Ovary (tissue), 3 donors: ENCODE data around the gene ATAD3B.
"Not testable (repeated sequence)": the region's sequence is repeated elsewhere in the genome, so short reads cannot be mapped to it uniquely, and the experiment has no call there.

Experiments used
- EP300 ChIP-seq: sonication (generic); formaldehyde crosslinking; IDR thresholded peaks from one replicate; pipeline ENCODE4 v1.6.1; 2017; ENCODE audit warnings: antibody characterized with exemption
- POLR2A ChIP-seq: fragments of 450-650 bp; IDR thresholded peaks from one replicate; pipeline ENCODE4 v1.6.1; 2017; ENCODE audit warnings: antibody characterized with exemption, mild to moderate bottlenecking, moderate library complexity
- TF ChIP-seq, protein P1 (sequence below), 3 donors: fragments of 450-650 bp in 2 of 3; fragments of 200-600 bp in 1 of 3; IDR thresholded peaks; one replicate each; pipeline versions ENCODE4 v1.5.1 to v1.8.0; 2016 to 2022; ENCODE audit warnings: antibody characterized with exemption in 3 of 3, mild to moderate bottlenecking in 1 of 3
- donor health status: DM: no; HTN: no; CAD: no.

DNA sequence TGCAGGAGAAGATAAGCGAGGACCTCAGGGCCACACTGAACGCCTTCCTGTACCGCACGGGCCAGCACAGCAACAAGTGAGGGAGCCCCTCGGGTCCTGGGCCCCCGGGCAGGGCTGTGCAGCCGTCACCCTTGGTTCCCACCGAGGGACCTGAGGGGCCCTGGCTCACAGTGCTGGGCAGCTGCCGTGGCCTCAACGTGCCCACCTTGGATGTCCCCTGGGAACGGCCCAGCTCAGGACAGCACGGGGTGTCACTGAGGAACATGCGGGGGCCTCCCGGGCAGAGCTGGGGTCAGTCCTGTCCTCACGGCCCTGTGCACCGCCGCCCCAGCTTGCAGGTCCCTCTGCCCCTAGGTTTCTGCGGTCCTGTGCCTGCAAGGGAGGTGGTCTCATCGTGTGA is 12.4 kb upstream of the ATAD3B start:
- TF ChIP-seq, protein P1, sequence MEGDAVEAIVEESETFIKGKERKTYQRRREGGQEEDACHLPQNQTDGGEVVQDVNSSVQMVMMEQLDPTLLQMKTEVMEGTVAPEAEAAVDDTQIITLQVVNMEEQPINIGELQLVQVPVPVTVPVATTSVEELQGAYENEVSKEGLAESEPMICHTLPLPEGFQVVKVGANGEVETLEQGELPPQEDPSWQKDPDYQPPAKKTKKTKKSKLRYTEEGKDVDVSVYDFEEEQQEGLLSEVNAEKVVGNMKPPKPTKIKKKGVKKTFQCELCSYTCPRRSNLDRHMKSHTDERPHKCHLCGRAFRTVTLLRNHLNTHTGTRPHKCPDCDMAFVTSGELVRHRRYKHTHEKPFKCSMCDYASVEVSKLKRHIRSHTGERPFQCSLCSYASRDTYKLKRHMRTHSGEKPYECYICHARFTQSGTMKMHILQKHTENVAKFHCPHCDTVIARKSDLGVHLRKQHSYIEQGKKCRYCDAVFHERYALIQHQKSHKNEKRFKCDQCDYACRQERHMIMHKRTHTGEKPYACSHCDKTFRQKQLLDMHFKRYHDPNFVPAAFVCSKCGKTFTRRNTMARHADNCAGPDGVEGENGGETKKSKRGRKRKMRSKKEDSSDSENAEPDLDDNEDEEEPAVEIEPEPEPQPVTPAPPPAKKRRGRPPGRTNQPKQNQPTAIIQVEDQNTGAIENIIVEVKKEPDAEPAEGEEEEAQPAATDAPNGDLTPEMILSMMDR (IDR thresholded peaks at IDR 0.05), result not testable (repeated sequence)
- TF ChIP-seq POLR2A, EP300: not testable (repeated sequence)
